CD4-positive, alpha-beta T cell treated with Interferon alpha-2 for 1 hour (primary cell): Measurements from ENCODE around the gene ECHS1.

Source experiments
- DNase-seq, 2 donors: peaks; one replicate each; pipeline ENCODE4 v3.0.0-alpha.2; 2020 to 2022

The ECHS1 gene

GRCh38 chr10:133357285-133358161, 15.6 kb downstream of the ECHS1 start, which contains the start of gene FUOM:
Gene FUOM (minus strand): TSS chr10:133358019. CDS start chr10:133358007, 12 bp downstream.
- peak; percentile 78 to 84 for DNase-seq

DNA sequence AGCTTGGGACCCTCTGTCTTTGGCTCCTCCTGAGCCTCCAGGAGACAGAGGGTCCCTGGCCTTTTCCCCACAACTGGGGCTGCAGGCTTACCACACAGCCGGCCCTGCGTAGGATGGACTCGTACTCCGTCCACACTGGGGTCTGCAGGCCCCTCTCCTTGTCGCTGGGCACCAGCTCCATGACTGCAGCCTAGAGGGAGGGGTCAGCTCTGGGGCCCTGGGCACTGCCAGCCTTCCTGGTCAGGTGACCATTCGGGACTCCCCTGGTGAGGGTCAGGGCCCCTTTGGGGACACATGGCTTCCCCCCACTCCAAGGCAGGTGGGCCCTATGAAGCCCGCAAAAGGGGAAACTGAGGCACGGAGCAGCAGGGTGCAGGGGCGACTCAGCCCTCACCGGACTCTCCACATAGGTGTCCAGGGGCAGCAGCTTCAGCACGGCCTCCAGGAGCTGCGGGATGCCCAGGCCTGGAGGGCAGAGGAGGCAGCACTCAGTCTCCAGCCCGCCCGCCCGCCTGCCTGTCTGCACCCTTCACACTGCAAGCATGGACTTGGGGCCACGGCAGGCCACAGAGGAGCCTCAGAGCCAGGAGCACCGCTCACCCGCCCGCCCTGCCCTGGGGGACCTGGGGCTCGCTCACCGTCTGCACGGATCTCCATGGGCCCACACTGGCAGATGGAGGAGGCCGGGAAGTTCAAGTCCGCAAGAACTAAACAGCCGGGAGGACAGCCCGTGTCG, 16.4 kb downstream of the ECHS1 start:
- DNase-seq, result no peak

GRCh38 chr10:133355991-133356390, 17.2 kb downstream of the ECHS1 start:
- DNase-seq, result no peak

- DNase-seq, result no peak
Observed at GRCh38 chr10:133355266-133355665, 17.9 kb downstream of the ECHS1 start.

GRCh38 chr10:133354672-133355240, 18.4 kb downstream of the ECHS1 start:
- no peak for DNase-seq

- DNase-seq, result no peak
Observed at GRCh38 chr10:133353988-133354605, 19.1 kb downstream of the ECHS1 start.

GRCh38 chr10:133353202-133353959, 19.8 kb downstream of the ECHS1 start:
- DNase-seq, result no peak

DNA sequence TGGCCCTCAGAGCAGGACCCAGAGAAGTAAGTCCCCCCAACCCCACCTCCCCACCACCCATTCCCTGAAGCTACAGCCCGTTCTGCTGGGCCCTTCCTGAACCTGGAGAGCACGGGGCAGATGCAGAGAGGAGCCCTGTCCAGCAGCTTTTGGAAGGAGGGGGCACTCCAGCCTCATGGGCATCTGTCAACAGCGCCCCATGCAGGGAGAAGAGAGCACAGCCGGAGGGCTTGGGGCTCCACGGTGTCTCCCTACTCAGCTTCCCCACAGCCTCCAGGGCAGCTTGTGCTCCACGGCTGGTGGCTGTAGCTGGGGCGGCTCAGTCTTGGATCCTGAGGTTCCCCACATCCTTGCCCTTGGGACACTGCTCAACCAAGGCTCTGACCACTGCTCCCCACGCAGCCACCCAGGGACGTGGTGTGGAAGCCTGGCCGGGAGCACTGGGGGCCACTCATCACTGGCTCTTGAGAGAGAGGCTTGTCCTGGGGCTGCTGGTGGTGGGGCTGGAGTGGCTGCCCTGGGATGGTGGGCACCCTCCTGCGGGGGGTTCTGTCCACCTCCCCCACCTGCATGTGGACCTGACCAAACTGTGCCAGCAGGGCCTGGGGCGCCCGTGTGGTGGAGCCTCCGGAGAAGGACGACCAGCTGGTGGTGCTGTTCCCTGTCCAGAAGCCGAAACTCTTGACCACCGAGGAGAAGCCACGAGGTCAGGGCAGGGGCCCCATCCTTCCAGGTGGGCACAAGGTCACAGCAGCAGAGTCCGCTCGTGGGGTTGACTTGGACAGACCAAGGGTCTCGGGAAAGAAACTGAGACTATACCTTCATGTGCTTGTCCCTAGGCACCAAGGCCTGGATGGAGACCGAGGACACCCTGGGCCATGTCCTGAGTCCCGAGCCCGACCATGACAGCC, 21.5 kb downstream of the ECHS1 start:
- DNase-seq, result no peak

- no peak for DNase-seq
Observed at GRCh38 chr10:133350950-133351329, 22.2 kb downstream of the ECHS1 start.

DNA sequence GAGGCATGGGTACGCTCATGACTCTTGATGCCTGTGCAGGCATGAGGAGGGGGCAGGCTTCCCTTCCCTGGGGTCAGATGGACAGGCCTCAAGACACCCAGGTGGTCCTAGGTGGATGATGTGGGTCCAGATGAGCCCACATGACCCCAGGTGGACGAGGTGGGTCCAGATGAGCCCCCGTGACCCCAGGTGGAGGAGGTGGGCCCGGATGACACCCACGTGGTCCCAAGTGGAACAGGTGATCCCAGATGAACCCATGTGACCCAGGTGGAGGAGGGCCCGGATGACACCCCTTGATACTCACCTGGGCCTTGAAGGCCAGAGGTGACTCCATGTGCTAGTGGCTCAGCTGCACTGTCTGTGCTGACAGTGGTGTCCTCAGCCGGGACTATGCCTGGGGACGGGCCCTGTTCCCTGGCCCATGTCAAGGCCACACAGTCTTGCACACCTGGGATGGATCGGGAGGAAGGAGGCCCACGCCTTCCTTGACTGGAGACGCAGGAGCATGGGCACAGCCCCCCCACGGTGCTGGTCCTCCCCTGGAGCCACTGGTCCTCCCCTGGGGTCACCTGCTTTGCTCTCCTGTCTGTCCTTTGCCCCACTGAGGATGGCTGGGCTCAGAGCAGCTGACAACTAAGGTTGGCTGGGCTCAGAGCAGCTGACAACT, 22.7 kb downstream of the ECHS1 start:
- no peak for DNase-seq

DNA sequence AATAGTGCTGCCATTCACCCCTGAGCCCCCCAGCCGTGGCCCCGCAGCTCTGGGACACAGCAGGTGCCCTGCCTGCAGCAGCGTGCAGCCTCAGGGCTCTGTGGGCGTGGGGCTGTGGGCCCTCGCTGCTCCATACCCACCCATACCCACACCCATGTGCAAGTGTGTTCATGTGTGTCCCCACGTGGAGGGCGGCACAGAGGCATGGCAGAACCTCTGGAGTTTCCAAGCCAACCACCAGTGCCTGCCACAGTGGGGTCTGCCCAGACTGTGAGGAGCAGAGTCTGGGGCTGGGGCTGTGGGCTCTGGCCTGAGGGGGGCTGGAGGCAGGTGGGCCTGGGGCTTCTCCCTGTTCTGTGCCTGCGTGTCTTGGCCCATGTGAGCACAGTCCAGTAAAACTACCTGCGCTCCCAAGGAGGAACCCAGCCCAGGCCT, 23.6 kb downstream of the ECHS1 start:
- DNase-seq, result no peak

DNA sequence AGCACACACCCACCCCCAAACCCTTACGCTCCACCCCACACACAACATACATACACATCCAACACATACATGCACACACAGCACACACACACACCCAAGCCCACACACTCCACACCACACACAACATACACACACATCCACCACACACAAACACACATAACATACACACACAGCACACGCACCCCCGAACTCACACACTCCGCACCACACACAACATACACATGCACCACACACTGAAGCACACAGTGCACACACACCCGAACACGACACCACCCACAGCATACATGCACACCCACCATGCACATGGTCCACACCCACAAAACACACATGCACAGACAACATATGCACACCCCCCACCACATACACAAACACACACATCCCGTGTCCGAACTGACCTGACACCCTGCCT, 24.0 kb downstream of the ECHS1 start:
- no peak for DNase-seq

DNA sequence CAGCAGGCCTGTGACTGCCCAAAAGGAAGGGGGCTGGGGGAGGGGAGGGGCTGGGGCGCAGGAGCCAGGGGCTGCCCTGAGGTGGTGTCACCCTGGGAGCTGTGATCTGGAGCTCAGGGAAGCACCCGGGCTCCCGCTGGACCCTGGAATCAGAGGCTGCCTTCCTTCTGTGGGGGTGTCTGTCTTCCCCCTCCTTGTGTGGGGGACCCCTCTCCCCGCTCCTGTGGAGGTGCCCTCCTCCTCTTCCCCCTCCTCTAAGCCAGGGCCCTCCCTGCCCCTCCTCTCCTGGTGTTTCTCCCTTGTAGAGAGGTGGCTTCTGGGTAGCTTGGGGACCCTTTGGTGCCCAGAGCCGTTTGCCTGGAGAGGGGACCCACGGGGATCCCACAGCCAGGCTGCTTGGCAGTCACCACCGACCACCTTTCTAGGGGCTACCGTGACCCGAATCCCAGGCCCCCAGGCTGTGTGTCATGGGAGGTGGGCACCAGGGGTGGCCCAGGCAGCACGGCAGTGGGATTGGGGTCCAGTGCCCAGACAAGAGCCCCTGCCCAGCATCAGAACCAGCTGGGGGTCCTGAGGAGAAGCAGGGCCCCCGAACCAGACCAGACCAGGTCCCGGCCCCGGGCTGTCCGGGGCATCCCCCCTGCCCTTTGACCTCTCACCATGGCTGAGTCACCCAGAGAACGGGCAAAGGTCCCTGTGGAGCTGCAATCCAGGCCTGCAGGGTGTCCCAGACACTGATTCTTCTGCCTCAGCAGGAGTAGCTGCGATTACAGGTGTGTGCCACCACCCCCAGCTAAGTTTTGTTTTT, 25.2 kb downstream of the ECHS1 start:
- no peak for DNase-seq

DNA sequence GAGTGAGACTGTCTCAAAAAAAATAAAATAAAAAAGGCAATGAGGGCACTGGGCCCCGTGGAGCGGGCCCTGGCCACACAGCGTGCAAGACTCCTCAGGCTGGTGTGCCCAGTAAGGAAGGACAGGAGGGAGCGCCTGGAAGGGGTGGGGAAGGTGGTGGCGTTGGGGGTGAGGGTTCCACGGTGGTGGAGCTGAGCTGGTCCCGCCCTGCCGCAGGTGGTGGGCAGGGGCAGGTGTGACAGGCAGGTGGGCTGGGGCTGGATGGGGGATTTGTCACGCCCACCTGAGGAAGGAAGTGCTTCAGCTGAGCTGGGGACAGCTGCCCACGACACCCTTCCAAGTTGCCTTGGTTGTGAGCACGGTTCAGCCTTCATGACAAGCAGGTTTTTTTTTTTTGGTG, 26.7 kb downstream of the ECHS1 start:
- DNase-seq, result no peak

- DNase-seq, result no peak
Observed at GRCh38 chr10:133344236-133344635, 28.9 kb downstream of the ECHS1 start.

DNA sequence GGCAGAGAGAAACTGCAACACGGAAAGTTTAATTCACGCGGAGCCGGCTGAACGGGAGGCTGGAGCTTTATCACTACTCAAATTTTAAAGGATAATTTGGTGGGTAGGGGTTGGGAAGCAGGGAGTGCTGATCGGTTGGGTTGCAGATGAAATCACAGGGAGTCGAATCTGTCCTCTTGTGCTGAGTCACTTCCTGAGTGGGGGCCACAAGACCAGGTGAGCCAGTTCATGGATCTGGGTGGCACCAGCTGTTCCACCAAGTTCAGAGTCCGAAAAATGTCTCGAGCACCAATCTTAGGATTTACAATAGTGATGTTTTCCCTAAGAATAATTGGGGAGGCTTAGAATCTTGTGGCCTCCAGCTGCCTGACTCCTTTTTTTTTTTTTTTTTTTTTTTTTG, 29.6 kb downstream of the ECHS1 start:
- no peak for DNase-seq

GRCh38 chr10:133342942-133343341, 30.2 kb downstream of the ECHS1 start:
- DNase-seq, result no peak

GRCh38 chr10:133341983-133342382, 31.2 kb downstream of the ECHS1 start:
- DNase-seq, result no peak

- no peak for DNase-seq
Observed at GRCh38 chr10:133339708-133340380, 33.3 kb downstream of the ECHS1 start.
